Jurkat, Clone E6-1 (cell line): ENCODE data around the gene YIPF6.
"Not testable (repeated sequence)": the region's sequence is repeated elsewhere in the genome, so short reads cannot be mapped to it uniquely, and the experiment has no call there.

Experiments
- DNase-seq: peaks from one replicate; pipeline ENCODE4 v3.0.0-alpha.2; 2011; ENCODE audit warnings: low read depth, low spot score
- H3K4me3 ChIP-seq: 2 replicates; pipeline ENCODE4 v1.5.1; 2011; ENCODE audit warnings: mild to moderate bottlenecking, low read length, control low read depth, moderate library complexity

YIPF6 gene

DNA sequence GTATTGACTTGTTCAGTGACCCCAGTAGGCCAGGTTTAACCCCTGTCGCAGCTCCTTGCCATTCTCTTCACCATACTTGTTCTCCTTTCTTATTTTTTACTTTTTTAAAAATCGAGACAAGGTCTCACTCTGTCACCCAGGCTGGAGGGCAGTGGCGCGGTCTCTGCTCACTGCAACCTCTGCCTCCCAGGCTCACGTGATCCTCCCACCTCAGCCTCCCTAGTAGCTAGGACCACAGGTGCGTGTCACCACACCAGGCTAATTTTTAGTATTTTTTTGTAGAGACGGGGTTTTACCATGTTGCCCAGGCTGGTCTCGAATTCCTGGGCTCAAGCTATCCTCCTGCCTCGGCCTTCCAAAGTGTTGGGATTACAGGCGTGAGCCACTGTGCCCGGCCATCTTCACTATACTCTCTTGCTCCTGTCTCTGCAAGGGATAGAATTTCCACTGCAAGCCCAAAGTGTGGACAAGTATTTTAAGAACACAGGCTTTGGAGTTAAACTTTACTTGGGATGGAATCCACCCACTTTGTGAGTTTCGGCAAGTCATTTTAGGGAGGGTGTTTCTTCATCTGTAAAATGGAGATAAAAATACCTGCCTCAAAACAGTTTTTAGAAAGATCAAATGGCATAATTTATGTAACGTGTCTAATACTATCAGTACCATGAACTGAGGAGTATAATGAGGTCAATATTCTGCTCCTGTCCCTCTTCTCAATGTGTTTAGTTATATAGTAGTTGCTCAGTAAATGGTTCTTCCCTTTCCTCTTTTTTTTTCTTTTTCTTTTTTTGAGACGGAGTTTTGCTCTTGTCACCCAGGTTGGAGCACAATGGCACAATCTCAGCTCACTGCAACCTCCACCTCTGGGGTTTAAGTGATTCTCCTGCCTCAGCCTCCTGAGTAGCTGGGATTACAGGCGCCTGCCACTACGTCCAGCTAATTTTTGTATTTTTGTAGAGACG is 973 bp downstream of the YIPF6 start:
- no peak for DNase-seq
- H3K4me3 ChIP-seq = peak overlapping the region; percentile 76

DNA sequence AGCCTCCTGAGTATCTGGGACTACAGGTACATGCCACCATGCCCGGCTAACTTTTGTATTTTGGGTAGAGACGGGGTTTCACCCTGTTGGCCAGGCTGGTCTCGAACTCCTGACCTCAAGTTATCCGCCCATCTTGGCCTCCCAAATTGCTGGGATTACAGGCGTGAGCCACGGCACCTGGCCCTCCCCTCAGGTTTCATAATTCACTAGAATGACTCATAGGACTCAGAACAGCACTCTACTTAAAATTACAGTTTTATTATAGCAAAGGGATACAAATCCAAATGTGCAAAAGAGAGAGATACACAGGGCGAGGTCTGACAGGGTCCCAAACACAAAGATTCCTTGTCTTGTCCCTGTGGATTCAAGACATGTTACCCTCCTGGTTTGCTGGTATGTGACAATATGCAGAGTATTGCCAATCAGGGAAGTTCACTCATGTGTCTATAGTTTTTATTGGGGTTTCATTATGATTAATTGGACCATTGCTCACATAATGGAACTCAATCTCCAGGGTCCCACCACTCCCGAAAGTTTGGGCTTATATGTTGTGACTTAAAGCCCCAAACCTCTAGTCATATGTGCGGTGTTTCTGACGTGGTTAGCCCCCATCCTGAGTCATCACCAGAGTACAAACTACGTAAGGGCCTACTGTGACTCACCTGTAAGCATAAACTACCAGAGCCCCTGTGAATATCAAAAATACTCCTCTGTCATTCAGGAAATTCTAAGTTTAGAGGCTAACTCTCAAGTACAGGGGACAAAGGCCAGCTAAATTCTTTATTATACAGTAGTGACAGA is 5.2 kb downstream of the YIPF6 start:
- DNase-seq = no peak
- no peak overlapping the region for H3K4me3 ChIP-seq

DNA sequence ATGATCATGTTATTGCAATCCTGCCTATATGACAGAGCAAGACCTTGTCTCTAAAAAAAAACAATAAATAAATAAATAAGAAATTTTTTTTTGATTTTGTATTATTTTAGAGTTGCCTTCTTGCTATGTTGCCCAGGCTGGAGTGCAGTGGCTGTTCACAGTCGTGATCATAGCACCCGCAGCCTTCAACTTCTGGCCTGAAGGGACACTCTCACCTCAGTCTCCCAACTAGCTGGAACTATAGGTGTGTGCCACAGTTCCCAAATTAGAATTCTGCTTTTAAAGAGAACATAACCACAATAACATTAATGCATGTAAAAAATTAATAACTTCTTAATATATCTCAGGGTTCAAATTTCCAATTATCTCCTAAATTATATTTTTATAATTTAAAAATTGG is 7.8 kb downstream of the YIPF6 start:
- no peak overlapping the region for H3K4me3 ChIP-seq
- DNase-seq = no peak

- DNase-seq = no peak
- H3K4me3 ChIP-seq = no peak overlapping the region
Measured at GRCh38 chrX:68508799-68509198, 9.9 kb downstream of the YIPF6 start.

DNA sequence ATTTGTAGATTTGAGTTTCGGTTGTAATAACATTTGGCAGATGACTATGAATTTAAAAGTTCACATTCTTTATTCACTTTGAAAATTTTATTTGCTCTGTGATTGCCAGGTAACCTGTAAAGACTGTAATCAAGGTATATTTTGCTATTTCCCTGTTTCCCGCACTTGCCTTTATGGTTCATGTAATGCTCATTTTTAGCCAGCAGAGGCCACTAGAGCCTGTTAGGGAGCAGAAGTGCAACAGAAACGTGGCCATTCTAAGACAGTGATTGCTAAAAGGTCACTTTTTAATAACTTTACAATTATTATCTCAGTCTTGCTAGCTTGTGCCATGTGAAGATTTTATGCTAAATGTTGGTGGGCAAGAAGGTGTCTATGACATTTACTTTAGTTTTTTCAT is 12.4 kb downstream of the YIPF6 start:
- DNase-seq = no peak
- H3K4me3 ChIP-seq = no peak overlapping the region

DNA sequence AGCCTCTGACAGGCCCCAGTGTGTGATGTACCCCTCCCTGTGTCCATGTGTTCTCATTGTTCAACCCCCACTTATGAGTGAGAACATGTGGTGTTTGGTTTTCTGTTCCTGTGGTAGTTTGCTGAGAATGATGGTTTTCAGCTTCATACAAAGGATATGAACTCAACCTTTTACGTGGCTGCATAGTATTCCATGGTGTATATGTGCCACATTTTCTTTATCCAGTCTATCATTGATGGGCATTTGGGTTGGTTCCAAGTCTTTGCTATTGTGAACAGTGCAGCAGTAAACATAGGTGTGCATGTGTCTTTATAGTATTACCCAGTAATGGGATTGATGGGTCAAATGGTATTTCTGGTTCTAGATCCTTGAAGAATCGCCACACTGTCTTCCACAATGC is 25.8 kb downstream of the YIPF6 start:
- DNase-seq = not testable (repeated sequence)

GRCh38 chrX:68532831-68533533 is 34.1 kb downstream of the YIPF6 start:
- no peak overlapping the region for H3K4me3 ChIP-seq
- DNase-seq = no peak

More for the DNA sequence above, 25.8 kb downstream of the YIPF6 start:
- H3K4me3 ChIP-seq = not testable (repeated sequence)

DNA sequence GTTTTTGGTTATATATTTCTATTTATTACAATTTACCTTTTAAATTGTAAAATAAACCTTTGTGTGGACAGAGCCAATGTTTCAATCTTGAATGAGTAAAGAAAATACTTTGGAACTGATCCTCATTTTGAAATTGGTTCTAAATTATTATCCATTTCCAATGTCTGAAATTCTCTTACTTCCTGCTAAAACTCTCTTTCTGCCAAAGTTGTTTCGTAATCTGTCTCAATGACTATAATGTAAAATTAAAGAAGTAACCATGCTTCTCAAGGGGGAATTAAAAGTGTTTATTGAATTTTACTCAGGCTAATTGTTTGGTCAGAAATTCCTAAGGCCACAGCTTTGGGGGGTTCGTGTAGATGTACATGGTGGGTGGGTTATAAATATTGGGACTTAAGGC is 34.8 kb downstream of the YIPF6 start:
- no peak overlapping the region for H3K4me3 ChIP-seq
- no peak for DNase-seq

GRCh38 chrX:68534691-68535090 is 35.8 kb downstream of the YIPF6 start:
- H3K4me3 ChIP-seq = no peak overlapping the region
- no peak for DNase-seq

DNA sequence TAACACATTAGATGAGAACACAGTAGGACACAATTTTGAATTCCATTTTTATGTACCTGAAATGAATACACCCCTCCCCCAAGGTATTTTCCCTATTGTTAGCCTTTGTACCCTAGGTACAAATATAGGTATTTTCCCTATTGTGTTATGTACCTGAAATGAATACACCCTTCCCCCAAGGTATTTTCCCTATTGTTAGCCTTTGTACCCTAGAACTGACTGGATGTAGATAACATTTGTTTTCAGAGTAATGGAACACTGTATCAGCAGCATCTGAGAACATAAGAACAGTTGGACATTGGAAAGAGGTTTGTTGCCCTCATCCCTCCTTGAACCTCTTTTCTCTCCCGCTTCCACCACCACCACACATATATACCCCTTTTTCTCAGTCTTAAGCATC is 37.6 kb downstream of the YIPF6 start:
- H3K4me3 ChIP-seq = no peak overlapping the region
- DNase-seq = no peak

DNA sequence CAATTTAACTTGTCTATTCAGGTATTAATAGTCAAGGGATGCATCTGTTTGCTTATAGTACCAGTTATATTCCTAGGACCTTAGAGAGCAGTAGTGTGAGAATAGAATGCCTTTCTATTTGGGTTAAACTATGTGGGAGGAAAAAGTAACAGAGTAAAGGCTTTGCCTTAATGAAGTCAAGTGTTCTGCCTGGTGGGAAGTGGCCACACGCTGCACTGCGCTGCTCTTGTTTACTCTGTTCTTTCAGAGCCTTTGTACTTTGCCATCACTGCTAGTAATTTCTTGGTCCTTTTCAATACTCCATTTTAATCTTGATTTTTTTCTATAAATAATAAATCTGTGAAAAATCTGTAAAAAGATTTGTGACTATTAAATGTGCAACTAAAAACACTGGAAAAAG is 38.0 kb downstream of the YIPF6 start:
- no peak for DNase-seq
- H3K4me3 ChIP-seq = no peak overlapping the region

GRCh38 chrX:68550193-68550592 is 51.3 kb downstream of the YIPF6 start:
- no peak overlapping the region for H3K4me3 ChIP-seq
- no peak for DNase-seq

DNA sequence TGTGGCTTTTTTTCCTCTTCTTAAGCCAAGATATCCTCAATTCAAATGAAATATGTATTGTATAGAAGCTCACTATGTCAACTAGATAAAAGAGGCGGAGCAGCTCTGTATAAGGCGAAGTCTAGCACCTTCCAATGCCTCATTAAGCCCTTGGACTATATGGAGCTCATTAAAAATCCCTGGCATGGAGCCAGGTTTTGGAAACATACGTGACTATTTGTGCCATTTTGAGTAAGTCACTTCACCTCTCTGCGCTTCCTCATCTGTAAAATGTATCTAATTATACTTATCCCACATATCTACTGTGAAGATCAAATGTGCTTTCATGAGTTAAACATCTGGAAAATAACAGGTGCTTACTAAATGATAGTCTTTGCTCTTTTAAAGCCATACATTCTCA is 57.2 kb downstream of the YIPF6 start:
- DNase-seq = no peak
- H3K4me3 ChIP-seq = no peak overlapping the region

- DNase-seq, H3K4me3 ChIP-seq: not testable (repeated sequence)
Measured at GRCh38 chrX:68557126-68557525, 58.3 kb downstream of the YIPF6 start.

GRCh38 chrX:68559905-68560304 is 61.1 kb downstream of the YIPF6 start:
- DNase-seq = not testable (repeated sequence)

DNA sequence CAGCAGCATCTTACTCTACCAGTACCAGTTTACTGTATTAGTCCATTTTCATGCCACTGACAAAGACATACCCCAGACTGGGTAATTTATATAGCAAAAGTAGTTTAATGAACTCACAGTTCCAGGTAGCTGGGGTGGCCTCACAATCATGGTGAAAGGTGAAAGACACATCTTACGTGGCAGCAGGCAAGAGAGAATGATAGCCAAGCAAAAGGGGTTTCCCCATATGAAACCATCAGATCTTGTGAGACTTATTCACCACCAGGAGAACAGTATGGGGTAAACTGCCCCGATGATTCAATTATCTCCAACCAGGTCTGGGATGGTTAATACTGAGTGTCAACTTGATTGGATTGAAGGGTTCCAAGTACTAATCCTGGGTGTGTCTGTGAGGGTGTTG is 69.3 kb downstream of the YIPF6 start:
- no peak for DNase-seq
- no peak overlapping the region for H3K4me3 ChIP-seq

More at GRCh38 chrX:68559905-68560304, 61.1 kb downstream of the YIPF6 start:
- H3K4me3 ChIP-seq = not testable (repeated sequence)

DNA sequence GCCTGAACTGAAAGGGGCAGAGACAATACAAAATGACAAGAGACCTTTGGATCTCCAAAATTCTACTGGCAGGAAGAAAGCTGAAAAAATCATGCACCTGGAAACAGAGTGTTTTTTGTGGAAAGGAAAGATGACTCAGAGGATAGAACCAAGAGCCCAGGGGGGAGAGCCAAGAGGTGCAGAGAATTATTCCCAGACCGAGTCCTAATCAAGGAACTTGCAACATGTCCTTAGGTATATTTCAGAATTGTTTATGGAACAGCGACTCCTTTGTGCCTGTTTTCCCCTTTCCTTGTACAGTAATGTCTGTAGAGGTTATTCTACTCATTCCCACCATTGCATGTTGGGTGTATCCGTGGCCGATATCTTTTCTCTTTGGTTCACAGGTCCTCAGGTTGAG is 71.7 kb downstream of the YIPF6 start:
- DNase-seq = no peak
- H3K4me3 ChIP-seq = no peak overlapping the region

GRCh38 chrX:68571292-68571609 is 72.4 kb downstream of the YIPF6 start:
- DNase-seq = no peak
- H3K4me3 ChIP-seq = no peak overlapping the region

DNA sequence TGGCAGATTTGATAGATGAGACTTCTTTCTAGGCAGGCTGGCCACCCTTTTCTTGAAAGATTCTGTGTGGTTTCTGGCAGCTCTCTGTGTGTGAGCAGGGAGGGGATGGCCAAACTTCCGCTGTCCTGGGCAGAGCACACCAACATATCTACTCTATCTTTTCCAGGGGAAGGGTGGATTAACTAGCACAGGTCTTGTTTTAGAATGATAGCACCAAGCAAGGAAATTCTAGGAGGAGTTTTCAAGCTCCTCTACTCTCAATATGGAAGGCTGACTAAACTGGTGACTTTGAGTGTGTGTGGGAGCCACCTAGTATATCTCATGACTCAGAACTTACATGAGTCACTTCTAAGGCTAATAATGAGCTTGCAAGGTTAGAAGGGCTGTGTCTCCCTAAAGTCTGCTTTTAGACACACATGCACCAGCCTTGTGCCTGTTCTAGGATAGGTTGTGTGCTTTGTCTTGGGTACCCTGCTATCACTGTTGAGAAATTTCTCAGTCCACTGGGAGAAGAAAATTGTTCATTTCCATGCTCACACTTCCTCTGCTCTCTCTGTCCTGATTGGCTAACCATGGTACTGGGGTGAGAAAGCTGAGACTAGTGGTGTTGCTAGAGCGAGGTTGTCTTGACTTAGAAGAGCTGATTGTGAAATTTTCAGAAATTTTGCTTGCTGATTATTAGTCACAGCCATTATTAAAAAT is 72.9 kb downstream of the YIPF6 start:
- DNase-seq = no peak

More for the DNA sequence above, 72.9 kb downstream of the YIPF6 start:
- no peak overlapping the region for H3K4me3 ChIP-seq
